GM18909 (cell line): Measurements from ENCODE around the gene KIAA0513.

ENCODE experiments used
- ATAC-seq: cut with Tn5 transposase; IDR thresholded peaks from one replicate; pipeline ENCODE4 v1.9.1; 2021; ENCODE audit warnings: mild to moderate bottlenecking; ENCODE audit not compliant: unreplicated experiment, poor library complexity

The KIAA0513 gene

DNA sequence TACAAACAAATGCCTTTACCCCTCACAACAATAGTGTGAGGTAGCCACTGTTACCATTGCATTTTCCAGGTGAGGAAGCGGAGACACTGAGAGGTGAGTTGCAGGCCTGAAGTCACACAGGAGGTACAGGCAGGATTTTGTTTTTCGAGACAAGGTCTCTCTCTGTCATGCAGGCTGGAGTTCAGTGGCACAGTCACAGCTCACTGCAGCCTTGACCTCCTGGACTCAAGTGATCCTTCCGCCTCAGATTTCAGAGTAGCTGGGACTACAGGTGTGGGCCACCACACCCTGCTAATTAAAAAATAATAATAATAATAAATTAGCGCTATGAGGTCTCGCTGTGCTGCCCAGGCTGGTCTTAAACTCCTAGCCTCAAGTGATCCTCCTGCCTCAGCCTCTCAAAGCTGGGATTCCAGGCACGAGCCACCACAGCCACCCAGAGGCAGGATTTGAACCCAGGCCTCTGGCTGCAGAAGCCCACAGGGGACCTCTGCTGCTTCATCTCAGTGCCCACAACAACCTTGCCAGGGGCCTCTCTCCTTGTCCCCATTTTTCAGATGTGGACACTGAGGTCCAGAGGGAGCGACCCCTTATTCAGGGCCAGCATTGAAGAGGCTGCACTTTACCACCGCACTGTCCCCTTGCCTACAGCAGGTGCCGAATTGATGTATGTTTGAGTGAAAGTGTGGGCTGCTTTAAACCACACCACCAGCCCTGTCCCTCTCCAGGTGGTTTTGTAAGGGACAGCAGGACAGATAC is 100.7 kb downstream of the KIAA0513 start:
- no peak for ATAC-seq

GRCh38 chr16:85129876-85130704 is 102.5 kb downstream of the KIAA0513 start:
- ATAC-seq, result no peak

DNA sequence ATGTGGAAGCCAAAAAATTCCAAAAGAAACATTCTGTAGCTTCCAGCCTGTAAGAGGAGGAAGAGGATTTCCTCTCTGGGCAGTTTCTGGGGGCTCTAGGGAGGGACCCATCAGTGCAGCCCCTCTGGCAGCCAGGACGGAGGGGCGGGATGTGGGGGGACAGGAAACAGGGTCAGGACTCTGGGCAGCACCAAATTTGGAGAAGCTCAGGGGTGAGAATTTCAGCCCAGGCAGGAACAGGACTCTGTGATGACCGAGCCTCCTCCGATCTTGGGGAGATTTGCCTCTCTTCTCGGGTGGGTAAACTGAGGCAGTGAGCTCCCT is 103.1 kb downstream of the KIAA0513 start:
- ATAC-seq, result no peak

- no peak for ATAC-seq
Observed at GRCh38 chr16:85132456-85133289, 105.1 kb downstream of the KIAA0513 start.

- no peak for ATAC-seq
Observed at GRCh38 chr16:85133290-85133599, 105.7 kb downstream of the KIAA0513 start.

DNA sequence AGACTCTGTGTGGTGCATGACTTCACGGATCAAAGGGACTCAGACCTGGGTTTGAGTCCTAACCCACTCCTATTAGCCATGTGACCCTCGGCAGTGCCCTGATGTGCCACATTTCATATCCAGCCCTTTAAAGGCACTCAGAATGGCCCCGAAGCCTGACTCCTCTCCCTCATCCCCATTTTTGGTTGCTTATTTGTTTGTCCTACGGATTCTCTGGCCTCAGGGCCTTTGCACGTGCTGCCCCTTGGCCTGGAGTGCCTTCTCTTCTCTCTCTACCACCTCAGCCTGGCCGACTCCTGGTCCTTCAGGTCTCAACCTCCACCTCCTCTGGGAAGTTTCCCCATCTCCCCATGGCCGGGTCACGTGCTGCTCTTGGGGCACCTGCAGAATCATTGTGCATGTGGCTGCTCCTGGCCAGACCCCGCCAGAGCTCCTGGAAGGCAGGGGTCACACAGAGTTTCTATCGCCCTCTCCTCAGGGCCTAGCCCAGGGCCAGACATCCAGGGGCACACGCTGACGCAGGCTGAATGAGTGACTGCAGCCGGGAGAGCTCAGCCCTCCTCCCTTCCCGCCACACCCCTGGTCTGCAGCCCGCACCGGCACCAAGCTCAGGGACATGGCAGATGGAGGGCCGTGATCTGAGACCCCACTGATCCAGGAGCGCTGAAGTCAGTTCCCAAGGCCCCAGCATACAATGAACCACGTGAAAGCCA is 106.6 kb downstream of the KIAA0513 start:
- ATAC-seq, result no peak

GRCh38 chr16:85134789-85135142 is 107.2 kb downstream of the KIAA0513 start:
- no peak for ATAC-seq

DNA sequence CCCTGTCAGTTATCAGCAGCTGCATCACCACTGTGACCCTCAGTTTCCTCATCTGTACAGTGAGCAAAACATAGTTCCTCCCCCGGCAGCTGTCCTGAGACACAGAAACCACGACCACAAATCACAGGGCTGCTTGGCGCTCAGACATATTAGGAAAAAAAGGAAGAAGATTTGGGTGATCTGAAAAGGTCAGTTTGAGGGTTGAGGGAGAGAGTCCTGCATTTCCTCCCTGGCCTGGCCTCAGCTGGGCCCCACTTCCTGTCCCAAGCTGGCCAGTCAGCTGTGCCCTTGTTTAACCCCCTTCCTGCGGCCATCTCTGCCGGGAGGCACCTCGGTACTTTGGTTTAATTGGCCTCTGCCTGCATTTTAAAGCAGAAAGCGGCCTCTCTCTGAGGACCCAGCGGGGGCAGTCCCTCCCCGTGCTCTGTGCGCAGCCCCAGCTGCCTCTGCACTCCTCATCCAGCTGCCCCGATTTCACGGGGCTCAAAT is 108.7 kb downstream of the KIAA0513 start:
- ATAC-seq, result no peak

DNA sequence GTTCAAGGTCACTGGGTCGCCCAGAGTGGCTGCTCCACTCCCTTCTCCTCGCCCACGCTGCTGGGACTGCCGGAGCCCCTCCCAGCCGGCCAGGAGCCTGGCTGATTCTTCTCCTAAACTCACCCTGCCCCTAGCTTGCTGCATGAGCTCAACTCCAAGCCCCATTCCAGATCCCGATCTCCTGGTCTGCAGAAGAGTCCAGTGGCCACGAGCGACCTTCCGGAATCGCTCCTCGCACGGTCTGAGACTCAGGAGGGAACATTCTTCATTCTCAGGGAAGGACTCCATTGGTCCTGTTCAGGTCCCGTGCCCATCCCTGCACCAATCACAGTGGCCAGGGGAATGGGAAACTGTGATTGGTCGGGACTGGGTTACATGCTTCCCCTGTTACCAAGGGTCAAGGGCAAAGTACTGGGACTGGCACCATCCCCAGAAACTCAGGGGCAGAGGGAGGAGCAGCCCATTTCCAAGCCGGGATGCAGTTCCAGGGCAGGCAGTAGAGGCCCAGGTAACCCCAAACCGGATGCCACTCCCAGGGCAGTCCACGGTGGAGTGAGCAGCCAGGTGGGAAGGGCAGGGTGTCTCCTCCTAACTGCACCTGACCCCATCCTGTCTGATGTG is 109.2 kb downstream of the KIAA0513 start:
- no peak for ATAC-seq

- ATAC-seq, result no peak
Observed at GRCh38 chr16:85137323-85138072, 109.9 kb downstream of the KIAA0513 start.

- ATAC-seq, result no peak
Observed at GRCh38 chr16:85138073-85138824, 110.7 kb downstream of the KIAA0513 start.

- no peak for ATAC-seq
Observed at GRCh38 chr16:85138825-85139627, 111.4 kb downstream of the KIAA0513 start.

DNA sequence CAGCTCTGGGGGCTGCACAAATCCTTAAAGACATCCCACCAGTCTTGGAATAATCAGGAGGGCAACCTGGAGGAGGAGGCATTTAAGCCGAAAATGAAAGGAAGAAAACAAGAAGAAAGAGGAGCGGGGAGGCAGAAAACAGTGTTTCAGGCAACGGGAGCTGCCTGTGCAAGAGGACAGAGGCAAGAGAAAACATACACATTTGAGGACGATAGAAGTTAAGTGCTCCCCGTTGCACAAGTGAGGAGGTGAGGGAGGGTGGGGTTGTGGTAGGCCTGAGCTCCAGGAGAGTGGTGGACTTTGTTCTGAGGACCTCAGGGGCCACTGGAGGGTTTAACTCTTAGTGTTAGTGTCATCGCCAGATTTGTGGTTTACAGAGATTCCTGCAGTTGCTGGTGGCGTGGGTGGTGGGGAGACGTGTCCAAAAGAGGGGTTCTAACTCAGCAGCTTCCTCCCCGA is 112.3 kb downstream of the KIAA0513 start:
- no peak for ATAC-seq

- ATAC-seq, result no peak
Observed at GRCh38 chr16:85140455-85141012, 112.9 kb downstream of the KIAA0513 start.

DNA sequence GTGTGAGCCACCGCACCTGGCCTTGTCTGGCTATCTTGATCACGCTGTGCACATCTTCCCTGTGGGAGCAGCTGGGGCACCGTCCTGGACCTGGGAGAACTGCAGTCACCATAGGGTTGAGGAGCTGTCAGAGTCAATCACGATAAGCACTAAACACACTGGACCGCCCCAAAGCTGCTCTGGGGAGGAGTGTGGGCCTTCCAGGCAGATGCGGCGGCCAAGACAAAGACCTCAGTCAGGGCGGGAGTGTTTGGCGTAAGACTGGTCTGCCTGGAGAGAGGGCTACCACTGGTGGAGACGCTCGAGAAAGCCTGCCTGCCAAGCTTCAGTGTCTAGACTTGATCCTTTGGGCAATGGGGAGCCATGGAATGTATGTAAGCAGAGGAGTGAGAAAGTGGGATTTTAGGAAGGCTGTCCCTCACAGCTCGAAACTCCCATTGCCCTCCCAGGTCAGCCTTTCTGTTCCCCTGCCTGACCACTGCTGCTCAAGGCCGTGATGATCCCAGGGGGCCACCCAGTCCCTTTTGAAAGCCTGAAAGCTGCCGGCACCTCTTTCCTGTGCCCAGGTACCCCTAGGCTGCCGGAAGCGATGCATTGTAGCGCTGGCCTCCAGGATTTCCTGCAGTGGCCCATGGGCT is 114.0 kb downstream of the KIAA0513 start:
- ATAC-seq, result no peak

DNA sequence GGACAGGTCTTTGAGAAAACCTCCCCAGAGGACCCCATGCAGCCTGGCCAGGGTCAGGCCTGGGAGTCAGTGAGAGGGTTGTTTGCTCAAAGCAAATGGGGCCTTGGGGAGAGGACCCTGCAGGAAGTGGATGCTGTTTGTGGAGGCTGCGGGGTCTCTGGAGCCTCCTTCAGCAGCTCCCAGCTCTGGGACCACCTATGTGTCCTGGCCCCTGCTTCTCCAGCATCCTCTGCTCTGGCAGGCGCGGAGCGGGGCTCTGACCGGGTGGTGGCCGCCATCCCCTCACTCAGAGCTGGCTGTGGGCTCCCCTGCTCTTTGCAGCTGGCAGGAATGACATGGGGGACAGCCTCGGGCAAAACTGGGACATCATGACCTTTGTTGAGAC is 114.5 kb downstream of the KIAA0513 start:
- no peak for ATAC-seq

GRCh38 chr16:85142771-85143211 is 115.2 kb downstream of the KIAA0513 start:
- no peak for ATAC-seq
